GM12873 (cell line): ENCODE measurements around the gene GGT5.

Experiments
- CTCF ChIP-seq: IDR thresholded peaks from 2 replicates; pipeline ENCODE4 v1.5.1; 2012; ENCODE audit warnings: low read depth, mild to moderate bottlenecking, moderate library complexity, low read length, control low read depth; ENCODE audit not compliant: insufficient read depth; ENCODE audit errors: missing control alignments

Gene GGT5

GRCh38 chr22:24191381-24191841 lies 53.5 kb downstream of the GGT5 start:
- no peak for TF ChIP-seq CTCF

- no peak for TF ChIP-seq CTCF
These were observed 54.2 kb downstream of the GGT5 start for GRCh38 chr22:24190596-24191208.

DNA sequence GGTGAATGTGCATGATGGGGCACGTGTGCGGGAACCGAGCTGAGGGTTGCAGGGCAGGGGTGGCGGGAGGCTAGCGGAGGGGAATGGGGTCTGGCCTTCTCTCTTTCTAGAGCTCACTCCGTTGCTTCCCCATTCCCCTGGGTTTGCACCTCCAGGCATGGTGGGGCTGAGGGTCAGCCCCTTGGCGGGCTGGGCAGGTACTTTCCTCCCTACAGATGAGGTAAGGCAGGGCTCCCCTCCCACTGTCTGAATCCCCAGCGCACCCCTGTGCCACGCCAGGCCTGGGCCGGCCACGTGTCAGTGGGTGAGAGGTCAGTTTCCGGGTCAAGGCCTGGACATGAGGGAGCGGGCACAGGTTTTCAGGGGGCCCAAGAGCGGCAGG lies 54.7 kb downstream of the GGT5 start:
- no peak for TF ChIP-seq CTCF

DNA sequence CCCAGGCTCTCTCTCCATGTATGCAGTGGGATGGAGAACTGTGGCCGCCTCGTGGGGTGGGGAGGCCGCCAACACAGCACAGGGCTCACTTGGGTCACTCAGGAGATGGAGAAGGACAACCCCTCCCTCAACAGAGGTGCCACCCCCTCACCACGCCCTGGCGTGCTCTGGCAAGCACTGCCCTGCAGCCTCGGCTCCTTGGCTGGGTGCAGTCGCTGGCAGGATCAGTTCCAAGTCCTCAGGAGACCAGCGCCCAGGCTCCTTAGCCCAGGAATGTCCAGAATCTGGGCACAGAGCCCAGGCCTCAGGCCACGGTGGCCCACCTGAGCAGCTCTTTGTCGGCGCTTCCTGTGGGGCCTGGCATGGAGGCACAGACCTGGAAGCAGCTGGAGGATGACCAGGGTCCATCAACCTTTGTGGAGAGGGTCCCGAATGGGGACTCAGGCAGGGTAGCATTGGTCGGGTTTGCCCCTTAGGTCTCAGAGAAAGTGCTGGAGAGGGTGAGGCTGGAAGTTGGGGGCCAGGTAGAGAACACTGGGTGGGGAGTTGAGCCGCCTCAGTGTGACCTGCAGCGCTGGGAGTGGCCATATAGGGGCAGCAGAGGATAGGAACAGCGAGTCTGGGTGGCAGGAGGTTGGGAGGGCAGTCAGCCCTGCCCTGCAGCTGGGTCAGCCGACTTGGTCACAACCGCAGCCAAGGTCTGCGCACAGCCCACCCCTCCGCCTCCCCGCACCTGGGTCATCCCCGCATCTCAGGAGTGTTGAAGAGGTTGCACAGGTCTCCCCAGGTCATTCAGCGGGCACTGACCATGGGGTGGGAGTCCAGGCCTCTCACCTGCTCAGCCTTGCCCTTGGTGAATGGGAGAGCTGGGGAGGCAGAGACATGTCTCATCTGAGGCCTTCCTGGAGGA lies 55.4 kb downstream of the GGT5 start:
- TF ChIP-seq CTCF: peak; percentile 91

GRCh38 chr22:24188705-24189248 lies 56.1 kb downstream of the GGT5 start:
- TF ChIP-seq CTCF: no peak

DNA sequence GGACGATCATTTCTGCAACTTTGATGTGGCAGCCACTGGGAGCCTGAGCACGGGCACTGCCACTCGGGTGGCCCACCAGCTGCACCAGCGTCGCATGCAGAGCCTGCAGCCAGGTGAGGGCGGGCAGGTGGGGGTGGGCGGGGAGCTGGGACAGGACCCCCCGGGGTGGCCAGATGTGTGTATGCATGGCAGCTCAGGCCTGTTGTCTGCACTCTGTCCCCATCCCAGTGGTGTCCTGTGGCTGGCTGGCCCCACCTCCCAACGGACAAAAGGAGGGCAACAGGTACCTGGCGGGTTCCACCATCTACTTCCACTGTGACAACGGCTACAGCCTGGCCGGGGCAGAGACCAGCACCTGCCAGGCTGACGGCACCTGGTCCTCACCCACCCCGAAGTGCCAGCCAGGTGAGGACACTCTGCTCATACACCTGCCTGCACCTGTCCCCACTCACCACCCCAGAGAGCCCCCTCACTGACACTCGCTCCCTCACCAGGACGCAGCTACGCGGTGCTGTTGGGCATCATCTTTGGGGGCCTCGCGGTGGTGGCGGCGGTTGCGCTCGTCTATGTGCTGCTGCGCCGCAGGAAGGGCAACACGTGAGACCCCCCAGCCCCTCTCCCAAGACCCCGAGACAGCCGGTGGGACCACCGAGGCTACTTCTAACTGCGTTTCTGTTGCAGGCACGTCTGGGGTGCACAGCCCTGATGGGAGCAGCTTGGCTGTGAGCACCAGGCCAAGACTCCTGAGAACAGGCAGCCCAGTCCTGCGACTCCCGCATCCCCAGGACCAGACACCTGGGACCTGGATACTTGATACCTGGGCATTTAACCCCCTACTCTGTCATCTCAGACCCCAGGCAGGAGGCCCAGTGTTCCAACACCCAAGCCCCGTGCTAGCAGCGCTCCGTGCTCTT lies 56.9 kb downstream of the GGT5 start:
- no peak for TF ChIP-seq CTCF
